GM18505 (cell line): ENCODE results near the gene PSMB7.

Experiments used
- ATAC-seq: cut with Tn5 transposase; IDR thresholded peaks from one replicate; pipeline ENCODE4 v1.9.1; 2021; ENCODE audit not compliant: unreplicated experiment
- POLR2A ChIP-seq: IDR thresholded peaks from 4 replicates; pipeline ENCODE4 v1.6.1; 2011; ENCODE audit warnings: borderline replicate concordance; ENCODE audit not compliant: insufficient read depth, insufficient read length; ENCODE audit errors: extremely low read depth

Gene PSMB7

GRCh38 chr9:124349675-124350493 is 65.4 kb downstream of the PSMB7 start:
- no peak for ATAC-seq
- no peak for TF ChIP-seq POLR2A

GRCh38 chr9:124349267-124349666 is 66.0 kb downstream of the PSMB7 start:
- no peak for TF ChIP-seq POLR2A
- no peak for ATAC-seq

- ATAC-seq = no peak
- TF ChIP-seq POLR2A = no peak
Measured at GRCh38 chr9:124348831-124349230, 66.4 kb downstream of the PSMB7 start.

DNA sequence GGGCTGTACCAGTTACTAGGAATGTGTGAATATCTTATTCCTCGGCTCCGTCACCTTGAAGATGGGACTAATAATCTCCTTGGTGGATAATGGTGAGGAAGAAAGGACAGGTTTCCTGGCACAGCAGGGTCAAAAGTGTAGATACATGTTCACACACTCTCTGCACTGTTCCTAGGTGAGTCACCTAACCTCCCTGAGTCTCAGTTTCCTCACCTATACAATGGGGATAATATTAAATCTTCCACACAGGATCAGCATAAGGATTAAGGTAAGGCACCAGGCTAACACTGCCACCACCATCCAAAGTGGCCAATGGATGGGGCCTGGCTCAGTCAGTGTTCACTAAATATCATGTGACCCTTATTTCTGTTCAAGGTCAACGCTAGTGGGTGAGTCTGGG is 66.9 kb downstream of the PSMB7 start:
- no peak for TF ChIP-seq POLR2A
- ATAC-seq = no peak

DNA sequence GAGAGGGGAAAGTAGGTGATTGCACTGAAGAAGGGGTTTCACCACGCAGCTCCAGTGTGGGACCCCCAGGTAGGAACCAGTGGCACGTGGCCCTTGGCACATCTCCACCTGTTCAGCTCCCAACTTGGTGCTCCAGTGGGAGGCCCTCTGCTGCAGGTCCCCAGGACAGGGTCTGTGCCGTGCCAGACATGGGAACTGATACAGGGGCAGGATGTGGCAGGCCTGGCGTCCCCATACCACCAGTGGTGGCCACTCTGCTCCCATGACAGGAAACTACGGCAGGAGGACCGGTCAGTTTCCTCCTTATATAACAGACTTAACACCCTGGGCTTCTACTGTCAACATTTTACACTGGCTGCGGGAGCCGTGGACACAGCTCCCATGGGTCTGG is 67.3 kb downstream of the PSMB7 start:
- peak; percentile 28 for TF ChIP-seq POLR2A
- ATAC-seq = no peak

DNA sequence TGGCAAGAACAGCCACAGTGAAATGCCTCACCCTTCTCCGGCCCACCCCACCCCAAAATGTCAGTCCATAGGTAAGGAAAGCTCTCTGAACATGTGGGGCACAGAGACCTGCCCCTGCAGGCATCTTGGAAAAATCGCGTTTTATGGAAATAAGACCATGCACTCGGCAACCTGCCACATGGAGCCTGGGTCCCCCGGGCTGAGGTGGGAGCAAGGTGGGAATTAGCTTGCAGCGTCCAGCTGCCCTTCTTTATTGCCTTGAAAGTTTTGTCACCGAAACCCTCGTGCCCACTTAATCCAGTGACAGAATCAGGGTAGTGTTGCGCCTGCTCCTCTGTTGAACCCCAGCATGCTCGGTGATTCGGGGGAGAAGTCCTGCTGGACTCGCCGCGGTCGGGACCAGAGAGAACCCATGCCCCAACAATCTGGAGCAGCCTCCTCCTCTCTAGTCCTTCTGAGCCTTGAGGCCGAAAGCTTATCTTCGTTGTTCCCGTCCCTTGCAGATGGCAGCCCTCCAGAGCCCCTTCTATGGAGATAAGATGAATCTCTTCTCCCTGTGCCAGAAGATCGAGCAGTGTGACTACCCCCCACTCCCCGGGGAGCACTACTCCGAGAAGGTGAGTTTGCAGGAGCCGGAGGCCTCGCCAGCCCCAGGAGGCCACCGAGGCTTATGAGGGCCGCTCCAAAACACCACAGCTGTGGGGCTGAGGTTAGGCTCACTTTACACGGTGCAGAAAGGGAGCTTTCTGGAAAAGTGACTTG is 67.9 kb downstream of the PSMB7 start:
- ATAC-seq = no peak
- TF ChIP-seq POLR2A = no peak

DNA sequence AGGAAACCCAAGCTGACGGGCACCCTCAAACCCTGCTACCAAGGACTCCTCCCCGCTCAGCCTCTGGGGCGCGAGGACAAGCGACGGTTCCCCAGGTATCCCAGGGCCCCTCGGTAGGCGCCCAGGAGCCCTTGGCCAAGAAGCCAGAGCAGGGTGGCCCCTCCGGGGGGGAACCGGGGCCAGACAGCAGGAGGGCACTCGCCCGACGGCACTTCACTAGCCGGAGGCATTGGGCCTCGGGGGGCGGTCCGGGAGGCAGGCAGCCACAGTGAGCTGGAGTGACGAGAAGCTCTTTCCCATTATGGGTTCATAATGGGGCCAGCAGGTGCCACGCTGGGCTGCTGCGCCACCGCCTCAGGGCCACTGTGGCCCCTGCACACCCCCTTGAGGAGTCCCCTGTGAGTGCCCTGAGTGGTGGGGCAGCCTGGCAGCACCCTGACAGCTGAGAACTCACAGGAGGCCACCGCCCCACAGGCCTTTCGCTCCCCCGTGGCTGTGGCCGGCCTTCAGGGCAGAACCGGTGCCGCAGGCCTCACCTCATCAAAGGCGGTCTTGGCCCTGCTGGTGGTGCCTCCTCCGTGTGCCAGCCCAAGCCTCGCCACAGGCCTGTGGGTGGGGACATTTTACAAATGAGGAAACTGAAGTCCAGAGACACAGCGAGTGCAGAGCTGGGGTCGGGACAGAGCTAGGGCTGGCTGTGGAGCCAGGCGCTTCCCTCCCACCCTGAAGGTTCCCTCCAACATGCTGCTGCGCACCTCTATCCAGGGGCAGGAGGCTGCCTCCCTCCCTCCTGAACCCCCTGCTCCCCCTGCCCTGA is 68.7 kb downstream of the PSMB7 start:
- ATAC-seq = no peak
- TF ChIP-seq POLR2A = peak; percentile 9

- peak; percentile 36 for TF ChIP-seq POLR2A
- no peak for ATAC-seq
Measured at GRCh38 chr9:124345751-124346281, 69.4 kb downstream of the PSMB7 start.

DNA sequence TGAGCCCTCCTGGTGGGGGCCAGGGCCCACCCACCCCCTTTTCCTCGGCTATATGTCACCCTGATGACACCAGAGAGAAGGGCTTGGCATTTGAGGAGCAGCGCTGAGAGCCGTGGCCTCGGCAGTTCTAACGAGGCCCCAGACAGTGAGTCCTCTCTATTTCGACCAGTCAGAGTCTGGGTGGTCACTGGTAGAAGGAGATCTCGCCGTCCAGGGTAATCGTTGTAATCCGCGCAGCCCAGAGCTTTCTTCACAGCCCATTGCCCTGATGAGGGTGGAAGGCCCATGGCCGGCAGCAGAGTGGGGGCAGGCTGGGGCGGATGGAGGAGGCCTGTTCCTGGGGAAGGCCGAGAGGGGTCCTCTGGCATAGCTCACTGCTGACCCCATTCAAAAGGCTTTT is 70.2 kb downstream of the PSMB7 start:
- no peak for TF ChIP-seq POLR2A
- ATAC-seq = no peak

DNA sequence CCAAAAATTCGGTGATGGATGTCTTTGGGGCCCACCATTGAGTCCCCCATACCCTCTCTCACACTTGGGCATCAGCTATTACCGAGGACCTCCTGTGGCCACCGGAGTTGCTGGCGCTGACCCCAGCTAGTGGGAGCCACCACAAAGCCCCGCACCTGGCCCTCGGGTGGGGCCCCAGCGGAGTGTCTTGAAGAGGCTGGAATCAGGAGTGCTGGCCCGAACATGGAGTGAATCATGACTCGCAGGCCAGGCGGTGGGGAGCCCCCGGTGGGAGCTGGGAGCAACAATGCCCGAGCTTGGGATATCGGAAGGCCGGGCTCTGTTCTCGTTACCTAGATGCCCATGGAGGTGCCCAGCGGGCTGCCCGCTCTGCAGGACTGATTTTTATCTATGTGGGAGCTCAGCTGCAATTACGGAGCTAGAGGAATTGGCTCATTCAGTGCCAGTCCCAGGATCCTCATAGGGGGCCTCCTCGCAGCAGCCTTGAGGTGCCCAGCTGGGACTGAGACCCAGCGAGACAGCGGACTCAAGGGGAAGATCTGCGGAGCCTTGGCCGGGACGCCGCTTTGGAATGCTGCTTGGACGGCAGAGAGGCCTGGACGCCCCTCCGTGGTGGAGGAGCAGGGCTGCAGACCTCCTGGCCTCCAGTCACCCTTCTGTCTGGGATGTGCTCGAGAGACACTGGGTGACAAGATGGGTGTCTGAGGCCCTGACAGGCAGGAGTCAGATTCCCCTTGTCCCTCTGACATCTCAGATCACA is 70.8 kb downstream of the PSMB7 start:
- ATAC-seq = no peak
- TF ChIP-seq POLR2A = no peak

GRCh38 chr9:124343533-124344290 is 71.5 kb downstream of the PSMB7 start:
- TF ChIP-seq POLR2A = no peak
- ATAC-seq = no peak
